22Rv1 (cell line): ENCODE results near the gene TNNT3.
"Not testable (repeated sequence)": the region's sequence is repeated elsewhere in the genome, so short reads cannot be mapped to it uniquely, and the experiment has no call there.

Experiments
- ZFX ChIP-seq: fragments of 450-650 bp; IDR thresholded peaks from 2 replicates; pipeline ENCODE4 v1.6.1; 2017; ENCODE audit warnings: antibody characterized with exemption, borderline replicate concordance
- TF ChIP-seq, protein P1 (sequence below): fragments of 450-650 bp; IDR thresholded peaks from 2 replicates; pipeline ENCODE4 v1.5.1; 2017; ENCODE audit warnings: mild to moderate bottlenecking

DNA sequence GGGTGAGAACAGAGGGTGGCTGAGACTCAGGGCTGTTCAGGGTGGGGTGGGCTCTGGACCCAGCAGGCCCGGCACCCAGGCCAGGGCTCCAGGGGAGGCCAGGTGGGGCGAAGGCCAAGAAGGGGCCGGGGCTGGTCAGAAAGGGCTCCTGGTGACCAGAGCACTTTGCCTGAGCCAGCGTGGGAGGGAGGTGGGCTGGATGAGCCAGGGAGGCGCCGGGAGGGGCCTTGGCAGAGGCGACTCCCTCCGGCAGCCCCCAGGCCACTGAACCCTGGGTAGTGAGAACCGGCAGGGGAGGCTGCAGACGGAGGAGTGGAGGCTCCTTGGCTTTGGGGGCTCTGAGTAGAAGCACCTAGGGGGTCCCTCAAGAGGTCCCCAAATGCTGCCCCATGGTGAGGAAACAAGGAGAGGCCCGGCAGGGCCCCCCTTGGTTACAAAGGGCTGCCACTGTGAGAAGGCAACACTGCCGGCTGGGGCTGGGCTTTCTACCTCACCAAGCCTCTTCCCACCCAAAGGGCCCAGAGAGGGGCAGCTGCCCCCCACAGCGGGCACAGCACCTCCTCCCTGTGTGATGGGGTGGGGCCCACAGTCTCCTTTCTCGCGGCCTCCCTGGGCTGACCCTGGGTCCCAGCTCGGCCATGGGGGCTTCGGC, 44.9 kb upstream of the TNNT3 start:
- TF ChIP-seq, protein P1, sequence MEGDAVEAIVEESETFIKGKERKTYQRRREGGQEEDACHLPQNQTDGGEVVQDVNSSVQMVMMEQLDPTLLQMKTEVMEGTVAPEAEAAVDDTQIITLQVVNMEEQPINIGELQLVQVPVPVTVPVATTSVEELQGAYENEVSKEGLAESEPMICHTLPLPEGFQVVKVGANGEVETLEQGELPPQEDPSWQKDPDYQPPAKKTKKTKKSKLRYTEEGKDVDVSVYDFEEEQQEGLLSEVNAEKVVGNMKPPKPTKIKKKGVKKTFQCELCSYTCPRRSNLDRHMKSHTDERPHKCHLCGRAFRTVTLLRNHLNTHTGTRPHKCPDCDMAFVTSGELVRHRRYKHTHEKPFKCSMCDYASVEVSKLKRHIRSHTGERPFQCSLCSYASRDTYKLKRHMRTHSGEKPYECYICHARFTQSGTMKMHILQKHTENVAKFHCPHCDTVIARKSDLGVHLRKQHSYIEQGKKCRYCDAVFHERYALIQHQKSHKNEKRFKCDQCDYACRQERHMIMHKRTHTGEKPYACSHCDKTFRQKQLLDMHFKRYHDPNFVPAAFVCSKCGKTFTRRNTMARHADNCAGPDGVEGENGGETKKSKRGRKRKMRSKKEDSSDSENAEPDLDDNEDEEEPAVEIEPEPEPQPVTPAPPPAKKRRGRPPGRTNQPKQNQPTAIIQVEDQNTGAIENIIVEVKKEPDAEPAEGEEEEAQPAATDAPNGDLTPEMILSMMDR: not testable (repeated sequence)
- TF ChIP-seq ZFX: not testable (repeated sequence)
